ENCODE measurements around the gene PLGRKT. TPM values are rescaled to one million over a fixed set of nuclear protein-coding genes. Genes with fewer than 3 reads are reported as not detected.
"Not testable (repeated sequence)": the region's sequence is repeated elsewhere in the genome, so short reads cannot be mapped to it uniquely, and the experiment has no call there.

The PLGRKT gene
- polyA plus RNA-seq, 3 donors, result 4.6 to 19.7 (median 14.8) TPM

DNA sequence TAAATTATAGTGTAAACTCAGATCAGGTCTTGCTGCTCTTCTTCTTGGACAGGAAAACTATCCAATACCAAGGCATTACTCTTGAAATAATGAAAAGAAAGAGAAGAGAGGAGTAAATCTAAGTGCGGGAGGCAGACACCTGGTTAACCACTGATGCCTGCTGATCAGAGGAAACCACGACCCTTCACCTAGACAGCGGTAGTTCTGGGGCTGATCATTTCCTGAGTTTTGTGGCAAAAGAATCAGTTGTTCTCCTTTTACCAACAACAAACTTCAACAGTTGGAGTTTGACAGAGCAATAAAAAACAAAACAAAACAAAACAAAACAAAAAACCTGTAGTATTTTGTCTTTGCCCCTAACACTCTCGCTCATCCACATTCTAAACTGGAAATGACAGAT is 101.0 kb downstream of the PLGRKT start:
- intact Hi-C loops (cut with micrococcal nuclease), result no loop called here
- peaks cover 0 to 3% (median 0%) of the 10 kb centered on the region in 7 donors for H3K9me3 Mint-ChIP-seq
- DNase-seq, result no peak

DNA sequence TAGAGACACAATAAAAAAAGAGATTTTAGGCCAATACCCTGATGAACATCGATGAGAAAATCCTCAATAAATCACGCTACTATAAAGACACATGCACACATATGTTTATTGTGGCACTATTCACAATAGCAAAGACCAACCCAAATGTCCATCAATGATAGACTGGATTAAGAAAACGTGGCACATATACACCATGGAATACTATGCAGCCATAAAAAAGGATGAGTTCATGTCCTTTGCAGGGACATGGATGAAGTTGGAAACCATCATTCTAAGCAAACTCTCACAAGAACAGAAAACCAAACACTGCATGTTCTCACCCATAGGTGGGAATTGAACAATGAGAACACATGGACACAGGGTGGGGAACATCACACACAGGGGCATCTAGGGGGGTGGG is 106.4 kb downstream of the PLGRKT start:
- WGBS (ENCODE audit: insufficient coverage), result 100% methylated on average over 1 of the region's 3 CpGs
- H3K36me3 ChIP-seq (replicated peaks in 1 of 2; ENCODE audit: control insufficient read depth in 1 of 2, insufficient read depth in 2 of 2, low read length in 2 of 2); H3K27me3 ChIP-seq (ENCODE audit: control insufficient read depth in 2 of 2, insufficient read depth in 2 of 2, low read length in 2 of 2); H4K20me1 ChIP-seq (ENCODE audit: insufficient read depth, low read length); H3K4me2 ChIP-seq (replicated peaks; ENCODE audit: extremely low read depth, low read length, poor library complexity, severe bottlenecking); H3K36me3 Mint-ChIP-seq; H3K27me3 Mint-ChIP-seq (ENCODE audit: low read depth in 3 of 3); H3K79me2 ChIP-seq (ENCODE audit: insufficient read depth, low read length); H3K4me1 Mint-ChIP-seq; H3K9ac ChIP-seq (ENCODE audit: insufficient read depth, low read length, poor library complexity, severe bottlenecking); H3K4me3 Mint-ChIP-seq; DNase-seq; H3K9me3 ChIP-seq (replicated peaks in 1 of 2; ENCODE audit: control insufficient read depth in 1 of 2, insufficient read depth in 1 of 2, low read length in 2 of 2); intact Hi-C loops (cut with micrococcal nuclease); H3K27ac Mint-ChIP-seq; H2AFZ ChIP-seq (ENCODE audit: insufficient read depth, low read depth, low read length, poor library complexity, severe bottlenecking); H3K27ac ChIP-seq (ENCODE audit: low read depth in 1 of 2, low read length in 2 of 2); H3K4me3 ChIP-seq (replicated peaks in 1 of 3; ENCODE audit: low read depth in 2 of 3, low read length in 3 of 3); H3K4me1 ChIP-seq (ENCODE audit: control insufficient read depth in 1 of 2, insufficient read depth in 2 of 2, low read length in 2 of 2): not testable (repeated sequence)
- peaks cover 0 to 13% (median 4%) of the 10 kb centered on the region in 7 donors for H3K9me3 Mint-ChIP-seq

More for the DNA sequence above, 101.0 kb downstream of the PLGRKT start:
- H3K4me1 ChIP-seq (ENCODE audit: control insufficient read depth in 1 of 2, insufficient read depth in 2 of 2, low read length in 2 of 2), result peaks cover 0 to 3% of the 10 kb centered on the region in 2 donors
- peaks cover 0 to 5% of the 10 kb centered on the region in 2 donors for H3K27me3 ChIP-seq (ENCODE audit: control insufficient read depth in 2 of 2, insufficient read depth in 2 of 2, low read length in 2 of 2)
- H3K27ac ChIP-seq (ENCODE audit: low read depth in 1 of 2, low read length in 2 of 2), result no peak overlapping the region
- no CpG with 5 or more reads among the region's 4 CpGs for WGBS (ENCODE audit: insufficient coverage)
- H3K36me3 Mint-ChIP-seq, result no peaks in the 10 kb centered on the region
- no peaks in the 10 kb centered on the region for H4K20me1 ChIP-seq (ENCODE audit: insufficient read depth, low read length)
- no peaks in the 10 kb centered on the region for H3K79me2 ChIP-seq (ENCODE audit: insufficient read depth, low read length)
- peaks cover 5% of the 10 kb centered on the region for H3K4me1 Mint-ChIP-seq
- H3K9ac ChIP-seq (ENCODE audit: insufficient read depth, low read length, poor library complexity, severe bottlenecking), result no peak overlapping the region
- H3K36me3 ChIP-seq (replicated peaks in 1 of 2; ENCODE audit: control insufficient read depth in 1 of 2, insufficient read depth in 2 of 2, low read length in 2 of 2), result no peaks in the 10 kb centered on the region
- TF ChIP-seq, protein P1, sequence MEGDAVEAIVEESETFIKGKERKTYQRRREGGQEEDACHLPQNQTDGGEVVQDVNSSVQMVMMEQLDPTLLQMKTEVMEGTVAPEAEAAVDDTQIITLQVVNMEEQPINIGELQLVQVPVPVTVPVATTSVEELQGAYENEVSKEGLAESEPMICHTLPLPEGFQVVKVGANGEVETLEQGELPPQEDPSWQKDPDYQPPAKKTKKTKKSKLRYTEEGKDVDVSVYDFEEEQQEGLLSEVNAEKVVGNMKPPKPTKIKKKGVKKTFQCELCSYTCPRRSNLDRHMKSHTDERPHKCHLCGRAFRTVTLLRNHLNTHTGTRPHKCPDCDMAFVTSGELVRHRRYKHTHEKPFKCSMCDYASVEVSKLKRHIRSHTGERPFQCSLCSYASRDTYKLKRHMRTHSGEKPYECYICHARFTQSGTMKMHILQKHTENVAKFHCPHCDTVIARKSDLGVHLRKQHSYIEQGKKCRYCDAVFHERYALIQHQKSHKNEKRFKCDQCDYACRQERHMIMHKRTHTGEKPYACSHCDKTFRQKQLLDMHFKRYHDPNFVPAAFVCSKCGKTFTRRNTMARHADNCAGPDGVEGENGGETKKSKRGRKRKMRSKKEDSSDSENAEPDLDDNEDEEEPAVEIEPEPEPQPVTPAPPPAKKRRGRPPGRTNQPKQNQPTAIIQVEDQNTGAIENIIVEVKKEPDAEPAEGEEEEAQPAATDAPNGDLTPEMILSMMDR (IDR thresholded peaks at IDR 0.05), result no peak
- H3K27me3 Mint-ChIP-seq (ENCODE audit: low read depth in 3 of 3), result peaks cover 6 to 16% (median 7%) of the 10 kb centered on the region in 3 donors
- H3K4me3 ChIP-seq (replicated peaks in 1 of 3; ENCODE audit: low read depth in 2 of 3, low read length in 3 of 3), result no peak overlapping the region
- H3K9me3 ChIP-seq (replicated peaks in 1 of 2; ENCODE audit: control insufficient read depth in 1 of 2, insufficient read depth in 1 of 2, low read length in 2 of 2), result no peaks in the 10 kb centered on the region
- no peak overlapping the region for H3K27ac Mint-ChIP-seq
- peak overlapping the region in 1 of 2 donors; percentile 57 for H3K4me3 Mint-ChIP-seq
- no peak overlapping the region for H2AFZ ChIP-seq (ENCODE audit: insufficient read depth, low read depth, low read length, poor library complexity, severe bottlenecking)
- no peak overlapping the region for H3K4me2 ChIP-seq (replicated peaks; ENCODE audit: extremely low read depth, low read length, poor library complexity, severe bottlenecking)
